Neural cell (in vitro differentiated cells): ENCODE measurements around the gene GFM1. TPM values are rescaled to one million over a fixed set of nuclear protein-coding genes. Genes with fewer than 3 reads are reported as not detected.

Source experiments
- H2AFZ ChIP-seq: fragments of 200-600, 300-800 bp; sonication (generic), shearing (Covaris generic); 2 replicates; pipeline ENCODE4 v1.6.0; 2014; ENCODE audit warnings: low read depth, mild to moderate bottlenecking, antibody characterized with exemption, low read length, moderate library complexity
- H3F3A ChIP-seq: fragments of 200-600 bp; shearing (Covaris generic); 2 replicates; pipeline ENCODE4 v1.6.1; 2016; ENCODE audit warnings: mild to moderate bottlenecking, moderate library complexity, mixed read lengths, antibody characterized with exemption, low read length; ENCODE audit not compliant: insufficient read depth, poor library complexity, severe bottlenecking
- H3K27ac ChIP-seq: fragments of 200-600, 300-800 bp; sonication (generic), shearing (Covaris generic); 2 replicates; pipeline ENCODE4 v1.5.1; 2014; ENCODE audit warnings: mild to moderate bottlenecking, low read length, moderate library complexity
- H3K27me3 ChIP-seq: fragments of 300-800, 200-600 bp; sonication (generic), shearing (Covaris generic); 2 replicates; pipeline ENCODE4 v1.6.0; 2014; ENCODE audit warnings: mild to moderate bottlenecking, low read depth, low read length, moderate library complexity; ENCODE audit not compliant: insufficient read depth
- H3K36me3 ChIP-seq: fragments of 300-800, 200-600 bp; sonication (generic), shearing (Covaris generic); 2 replicates; pipeline ENCODE4 v1.5.1; 2014; ENCODE audit warnings: mild to moderate bottlenecking, antibody characterized with exemption, low read length, moderate library complexity; ENCODE audit not compliant: insufficient read depth
- H3K4me2 ChIP-seq: fragments of 300-800, 200-600 bp; sonication (generic), shearing (Covaris generic); 2 replicates; pipeline ENCODE4 v1.6.0; 2014; ENCODE audit warnings: mild to moderate bottlenecking, low read length
- H3K4me3 ChIP-seq: fragments of 300-800, 200-600 bp; sonication (generic), shearing (Covaris generic); 2 replicates; pipeline ENCODE4 v1.5.1; 2014; ENCODE audit warnings: mild to moderate bottlenecking, low read length, moderate library complexity
- H3K79me2 ChIP-seq: fragments of 200-600 bp; shearing (Covaris generic); replicated peaks from 2 replicates; pipeline ENCODE4 v1.6.0; 2014; ENCODE audit warnings: mild to moderate bottlenecking, low read length, moderate library complexity; ENCODE audit not compliant: insufficient read depth
- H3K9ac ChIP-seq: fragments of 300-800, 200-600 bp; sonication (generic), shearing (Covaris generic); 2 replicates; pipeline ENCODE4 v1.6.1; 2016; ENCODE audit warnings: mild to moderate bottlenecking, low read length, mixed read lengths
- H3K9me2 ChIP-seq: fragments of 200-600 bp; shearing (Covaris generic); 2 replicates; pipeline ENCODE4 v1.6.1; 2016; ENCODE audit warnings: mild to moderate bottlenecking, low read length, mixed read lengths; ENCODE audit not compliant: insufficient read depth
- H3K9me3 ChIP-seq: fragments of 200-600, 300-800 bp; sonication (generic), shearing (Covaris generic); 2 replicates; pipeline ENCODE4 v1.6.1; 2016; ENCODE audit warnings: mild to moderate bottlenecking, mixed run types, low read length, moderate library complexity, mixed read lengths
- H4K20me1 ChIP-seq: fragments of 200-600 bp; shearing (Covaris generic); 2 replicates; pipeline ENCODE4 v1.6.1; 2016; ENCODE audit warnings: mild to moderate bottlenecking, mixed run types; ENCODE audit not compliant: insufficient read depth
- CTCF ChIP-seq: fragments of 450-650 bp; IDR thresholded peaks from 2 replicates; pipeline ENCODE4 v1.5.1; 2014; ENCODE audit warnings: antibody characterized with exemption, mild to moderate bottlenecking, moderate library complexity; ENCODE audit not compliant: poor library complexity, severe bottlenecking
- EP300 ChIP-seq: fragments of 450-650 bp; conservative IDR thresholded peaks from 2 replicates; pipeline ENCODE4 v1.6.1; 2014; ENCODE audit warnings: antibody characterized with exemption, mild to moderate bottlenecking, moderate library complexity; ENCODE audit not compliant: poor library complexity, severe bottlenecking
- EZH2 ChIP-seq: fragments of 200-600, 300-800 bp; shearing (Covaris generic), sonication (generic); IDR thresholded peaks from 2 replicates; pipeline ENCODE4 v1.6.1; 2014; ENCODE audit warnings: antibody characterized with exemption, low read length, borderline replicate concordance, mild to moderate bottlenecking; ENCODE audit not compliant: insufficient read depth, poor library complexity, severe bottlenecking
- MXI1 ChIP-seq: fragments of 450-650 bp; conservative IDR thresholded peaks from 2 replicates; pipeline ENCODE4 v1.6.1; 2014; ENCODE audit warnings: antibody characterized with exemption, mild to moderate bottlenecking; ENCODE audit not compliant: poor library complexity, severe bottlenecking
- POLR2AphosphoS5 ChIP-seq: IDR thresholded peaks from 2 replicates; pipeline ENCODE4 v1.6.1; 2012
- RAD21 ChIP-seq: fragments of 450-650 bp; conservative IDR thresholded peaks from 2 replicates; pipeline ENCODE4 v1.6.1; 2014; ENCODE audit warnings: antibody characterized with exemption, mild to moderate bottlenecking, moderate library complexity
- REST ChIP-seq: IDR thresholded peaks from 2 replicates; pipeline ENCODE4 v1.6.1; 2012; ENCODE audit warnings: borderline replicate concordance
- SMC3 ChIP-seq: fragments of 450-650 bp; conservative IDR thresholded peaks from 2 replicates; pipeline ENCODE4 v1.6.1; 2014; ENCODE audit warnings: antibody characterized with exemption, mild to moderate bottlenecking, moderate library complexity; ENCODE audit not compliant: poor library complexity
- TAF1 ChIP-seq: IDR thresholded peaks from 2 replicates; pipeline ENCODE4 v1.6.1; 2012; ENCODE audit warnings: low read depth
- polyA plus RNA-seq: library from polyadenylated mRNA; depleted of rRNA; stranded (reverse); fragments of >200 nt; gene quantifications from 2 replicates; pipeline ENCODE4 v1.2.3, GENCODE V29; 2014

Gene GFM1
- polyA plus RNA-seq, 1 donor from 2014 or later = 67.1 TPM

DNA sequence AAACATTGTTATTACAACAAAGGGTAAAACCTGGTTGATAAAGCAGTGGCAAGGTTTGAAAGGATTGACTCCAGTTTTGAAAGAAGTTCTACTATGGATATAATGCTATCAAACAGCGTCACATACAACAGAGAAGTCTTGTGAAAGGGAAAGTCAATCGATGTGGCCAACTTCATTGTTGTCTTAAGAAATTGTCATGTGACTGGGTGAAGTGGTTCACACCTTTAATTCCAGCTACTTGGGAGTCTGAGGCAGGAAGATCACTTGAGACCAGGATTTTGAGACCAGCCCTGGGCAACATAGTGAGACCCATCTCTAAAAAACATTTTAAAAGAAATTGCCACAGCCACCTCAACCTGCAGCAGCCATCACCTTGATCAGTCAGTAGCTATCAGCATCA is 34.4 kb downstream of the GFM1 start:
- Histone ChIP-seq H3K4me2 (no peak overlapping the region), H3K9me2 (no peaks in the 10 kb centered on the region), H3K9ac (no peak overlapping the region), H3K36me3 (no peaks in the 10 kb centered on the region), H3K4me3 (no peak overlapping the region), H3K27ac (no peak overlapping the region), H3K9me3 (no peaks in the 10 kb centered on the region), H3K79me2 (no peaks in the 10 kb centered on the region), H4K20me1 (no peaks in the 10 kb centered on the region), H3K27me3 (no peaks in the 10 kb centered on the region), H2AFZ (no peak overlapping the region), H3F3A (no peaks in the 10 kb centered on the region)
- TF ChIP-seq POLR2AphosphoS5 (no peak), EZH2 (no peak), EP300 (no peak), MXI1 (no peak)

GRCh38 chr3:158679547-158680000 is 35.2 kb downstream of the GFM1 start:
- no peak overlapping the region for H3K4me2 ChIP-seq
- no peaks in the 10 kb centered on the region for H3F3A ChIP-seq
- H2AFZ ChIP-seq = no peak overlapping the region

More at GRCh38 chr3:158679547-158680000, 35.2 kb downstream of the GFM1 start:
- H3K9me2 ChIP-seq = no peaks in the 10 kb centered on the region
- no peak overlapping the region for H3K4me3 ChIP-seq
- no peaks in the 10 kb centered on the region for H4K20me1 ChIP-seq
- no peak overlapping the region for H3K9ac ChIP-seq
- peaks cover 5% of the 10 kb centered on the region for H3K36me3 ChIP-seq
- no peaks in the 10 kb centered on the region for H3K9me3 ChIP-seq
- H3K27me3 ChIP-seq = no peaks in the 10 kb centered on the region
- TF ChIP-seq CTCF (no peak), REST (no peak), EZH2 (no peak), RAD21 (no peak), EP300 (no peak), POLR2AphosphoS5 (no peak), TAF1 (no peak), SMC3 (no peak), MXI1 (no peak)
- no peaks in the 10 kb centered on the region for H3K79me2 ChIP-seq
- no peak overlapping the region for H3K27ac ChIP-seq
